HPDE6-E6E7 (cell line): Measurements from ENCODE around the gene C16orf74.

Source experiments
- DNase-seq: peaks from one replicate; pipeline ENCODE4 v3.0.0; 2011; ENCODE audit warnings: missing footprints; ENCODE audit errors: extremely low spot score

The C16orf74 gene

DNA sequence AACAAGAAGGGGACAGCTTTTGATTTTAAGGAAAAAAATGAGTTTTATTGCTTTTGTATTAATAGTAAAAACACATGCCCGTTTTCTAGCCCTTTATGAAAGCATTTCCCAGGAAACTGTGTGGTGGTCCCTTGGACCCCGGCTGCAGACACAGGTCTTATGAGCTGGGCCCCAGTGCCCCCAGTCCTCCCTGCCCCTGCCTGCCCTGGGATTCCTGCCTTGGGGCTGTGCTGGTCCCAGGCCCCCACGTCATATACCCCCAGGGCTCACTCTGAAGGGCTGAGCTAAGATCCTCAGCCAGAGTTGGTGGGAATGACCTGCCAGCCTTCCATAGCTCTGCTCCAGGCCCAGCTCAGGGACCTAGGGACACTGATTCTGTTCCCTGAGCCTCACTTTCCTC is 92.9 kb downstream of the C16orf74 start:
- no peak for DNase-seq
